Esophagus (tissue), 2 donors: ENCODE data around the gene CD164. TPM values are rescaled to one million over a fixed set of nuclear protein-coding genes. Genes with fewer than 3 reads are reported as not detected.

Experiments
- H3K27ac ChIP-seq, 2 donors: one replicate each; pipeline ENCODE4 v1.5.1; 2013; ENCODE audit warnings: low read depth in 2 of 2, mild to moderate bottlenecking in 2 of 2, inconsistent platforms in 1 of 2, low read length in 1 of 2, moderate library complexity in 1 of 2
- H3K27me3 ChIP-seq, 2 donors: one replicate each; pipeline ENCODE4 v1.6.1; 2013; ENCODE audit warnings: low read length in 2 of 2, control low read depth in 1 of 2, mild to moderate bottlenecking in 1 of 2; ENCODE audit not compliant: insufficient read depth in 2 of 2, control insufficient read depth in 1 of 2
- H3K36me3 ChIP-seq, 2 donors: one replicate each; pipeline ENCODE4 v1.6.1; 2013; ENCODE audit warnings: low read length in 1 of 2; ENCODE audit not compliant: control insufficient read depth in 2 of 2, insufficient read depth in 2 of 2
- H3K4me1 ChIP-seq, 2 donors: one replicate each; pipeline ENCODE4 v1.6.1; 2013; ENCODE audit warnings: low read length in 1 of 2; ENCODE audit not compliant: control insufficient read depth in 2 of 2, insufficient read depth in 2 of 2
- H3K4me3 ChIP-seq, 2 donors: one replicate each; pipeline ENCODE4 v1.5.1; 2013; ENCODE audit warnings: low read length in 2 of 2, mild to moderate bottlenecking in 2 of 2, low read depth in 1 of 2, moderate library complexity in 1 of 2
- H3K9me3 ChIP-seq, 2 donors: one replicate each; pipeline ENCODE4 v1.6.1; 2013; ENCODE audit warnings: mild to moderate bottlenecking in 2 of 2, low read depth in 1 of 2, low read length in 1 of 2, moderate library complexity in 1 of 2; ENCODE audit not compliant: control insufficient read depth in 2 of 2, insufficient read depth in 1 of 2
- WGBS, 2 donors: extraction: QIAGEN DNeasy Blood & Tissue Kit; methylation state at CpG; one replicate each; pipeline ENCODE4 v1.1.7; 2013; 5-methylcytosine and 5-hydroxymethylcytosine counted together
- polyA plus RNA-seq, 2 donors: library from polyadenylated mRNA; stranded (reverse); fragments of 200-250 nt; gene quantifications; one replicate each; pipeline ENCODE4 v1.2.3, GENCODE V29; 2013
- donor health status: healthy with polysubstance abuse.
- donor health status: Bipolar disorder and iron deficiency.

Gene CD164
- polyA plus RNA-seq, 2 donors: 56.9 to 66.9 TPM

GRCh38 chr6:109323241-109323640 is 59.0 kb downstream of the CD164 start:
- Histone ChIP-seq H3K9me3 (no peaks in the 10 kb centered on the region), H3K4me3 (no peak overlapping the region), H3K27ac (no peak overlapping the region), H3K4me1 (peaks cover 0 to 2% of the 10 kb centered on the region in 2 donors), H3K27me3 (no peaks in the 10 kb centered on the region), H3K36me3 (no peaks in the 10 kb centered on the region)
- WGBS, 2 donors: 47 to 61% methylated on average over 5 of the region's 5 CpGs

GRCh38 chr6:109322825-109323224 is 59.4 kb downstream of the CD164 start:
- Histone ChIP-seq H3K9me3 (no peaks in the 10 kb centered on the region), H3K4me1 (peaks cover 0 to 2% of the 10 kb centered on the region in 2 donors), H3K27me3 (no peaks in the 10 kb centered on the region), H3K27ac (no peak overlapping the region), H3K4me3 (no peak overlapping the region), H3K36me3 (no peaks in the 10 kb centered on the region)
- 55 to 58% methylated on average over 2 of the region's 2 CpGs for WGBS, 2 donors

GRCh38 chr6:109321752-109322151 is 60.5 kb downstream of the CD164 start:
- 87 to 92% methylated on average over 8 of the region's 8 CpGs for WGBS, 2 donors
- Histone ChIP-seq H3K36me3 (no peaks in the 10 kb centered on the region), H3K4me1 (peaks cover 0 to 2% of the 10 kb centered on the region in 2 donors), H3K4me3 (no peak overlapping the region), H3K9me3 (no peaks in the 10 kb centered on the region), H3K27ac (no peak overlapping the region), H3K27me3 (no peaks in the 10 kb centered on the region)

GRCh38 chr6:109320072-109320471 is 62.2 kb downstream of the CD164 start:
- H3K4me3 ChIP-seq: no peak overlapping the region
- no peaks in the 10 kb centered on the region for H3K27me3 ChIP-seq
- no peaks in the 10 kb centered on the region for H3K9me3 ChIP-seq
- no peaks in the 10 kb centered on the region for H3K36me3 ChIP-seq
- 73 to 88% methylated on average over 2 of the region's 2 CpGs for WGBS, 2 donors
- H3K4me1 ChIP-seq: peaks cover 0 to 2% of the 10 kb centered on the region in 2 donors
- no peak overlapping the region for H3K27ac ChIP-seq

GRCh38 chr6:109318328-109318876 is 63.9 kb downstream of the CD164 start:
- WGBS, 2 donors: 48 to 75% methylated on average over 11 of the region's 11 CpGs
- H3K36me3 ChIP-seq: no peaks in the 10 kb centered on the region
- no peaks in the 10 kb centered on the region for H3K9me3 ChIP-seq
- H3K4me3 ChIP-seq: no peak overlapping the region
- peaks cover 0 to 2% of the 10 kb centered on the region in 2 donors for H3K4me1 ChIP-seq
- no peak overlapping the region for H3K27ac ChIP-seq
- no peaks in the 10 kb centered on the region for H3K27me3 ChIP-seq

- Histone ChIP-seq H3K36me3 (no peaks in the 10 kb centered on the region), H3K27ac (no peak overlapping the region), H3K9me3 (no peaks in the 10 kb centered on the region), H3K27me3 (no peaks in the 10 kb centered on the region), H3K4me3 (no peak overlapping the region), H3K4me1 (no peaks in the 10 kb centered on the region)
- 86 to 96% methylated on average over 5 of the region's 5 CpGs for WGBS, 2 donors
Observed at GRCh38 chr6:109316909-109317308, 65.4 kb downstream of the CD164 start.

Other genes starting within 250 kb of the CD164 start
- gene PPIL6, start 58.2 kb upstream of the CD164 start, polyA plus RNA-seq: under 1 TPM; 0.16 to 0.82 TPM
- 10 to 100 TPM; 22.9 to 25.5 TPM for gene SMPD2, start 58.3 kb upstream of the CD164 start, polyA plus RNA-seq
- gene MICAL1, start 73.3 kb upstream of the CD164 start, polyA plus RNA-seq: 10 to 100 TPM; 17.6 to 18.2 TPM
- 1 to 10 TPM; 2.2 to 2.3 TPM for gene ZBTB24, start 100.8 kb upstream of the CD164 start, polyA plus RNA-seq